Upper lobe of left lung (tissue), 4 donors: ENCODE measurements around the gene HLA-DRB5.
"Not testable (repeated sequence)": the region's sequence is repeated elsewhere in the genome, so short reads cannot be mapped to it uniquely, and the experiment has no call there.

ENCODE experiments used
- EP300 ChIP-seq, 4 donors: sonication (generic); formaldehyde crosslinking; IDR thresholded peaks; one replicate each; pipeline ENCODE4 v1.5.1; 2017; ENCODE audit warnings: antibody characterized with exemption in 4 of 4, control low read depth in 2 of 4
- POLR2AphosphoS5 ChIP-seq, 2 donors: sonication (generic); formaldehyde crosslinking; IDR thresholded peaks; one replicate each; pipeline ENCODE4 v1.5.1; 2017; ENCODE audit warnings: antibody characterized with exemption in 2 of 2
- TF ChIP-seq, protein P1 (sequence below), 6 experiments: fragments of 450-650 bp in 4 of 6; fragments of 200-600 bp in 2 of 6; sonication (generic) in 2 of 6; IDR thresholded peaks; one replicate each; pipeline ENCODE4 v1.5.1; 2016 to 2019; ENCODE audit warnings: antibody characterized with exemption in 6 of 6

DNA sequence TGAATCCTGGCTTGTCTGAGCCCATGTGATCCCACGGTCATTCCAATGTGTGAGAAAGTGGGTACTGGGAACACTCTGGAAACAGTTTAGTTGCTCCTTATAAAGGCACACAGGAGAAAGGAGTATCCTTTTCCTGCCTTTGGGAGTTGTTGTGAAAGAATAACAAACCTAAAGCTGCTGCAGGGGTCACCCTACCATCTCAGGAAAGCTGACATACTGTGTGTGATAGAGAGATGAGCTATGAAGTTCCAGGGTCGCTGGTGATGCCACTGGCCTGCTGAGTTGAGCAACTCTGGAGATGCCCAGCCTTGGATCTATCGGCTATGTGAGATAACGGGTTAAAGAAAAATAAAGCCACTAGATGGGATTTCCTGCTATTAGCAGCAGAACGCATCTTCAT lies 47.4 kb upstream of the HLA-DRB5 start:
- TF ChIP-seq, protein P1, sequence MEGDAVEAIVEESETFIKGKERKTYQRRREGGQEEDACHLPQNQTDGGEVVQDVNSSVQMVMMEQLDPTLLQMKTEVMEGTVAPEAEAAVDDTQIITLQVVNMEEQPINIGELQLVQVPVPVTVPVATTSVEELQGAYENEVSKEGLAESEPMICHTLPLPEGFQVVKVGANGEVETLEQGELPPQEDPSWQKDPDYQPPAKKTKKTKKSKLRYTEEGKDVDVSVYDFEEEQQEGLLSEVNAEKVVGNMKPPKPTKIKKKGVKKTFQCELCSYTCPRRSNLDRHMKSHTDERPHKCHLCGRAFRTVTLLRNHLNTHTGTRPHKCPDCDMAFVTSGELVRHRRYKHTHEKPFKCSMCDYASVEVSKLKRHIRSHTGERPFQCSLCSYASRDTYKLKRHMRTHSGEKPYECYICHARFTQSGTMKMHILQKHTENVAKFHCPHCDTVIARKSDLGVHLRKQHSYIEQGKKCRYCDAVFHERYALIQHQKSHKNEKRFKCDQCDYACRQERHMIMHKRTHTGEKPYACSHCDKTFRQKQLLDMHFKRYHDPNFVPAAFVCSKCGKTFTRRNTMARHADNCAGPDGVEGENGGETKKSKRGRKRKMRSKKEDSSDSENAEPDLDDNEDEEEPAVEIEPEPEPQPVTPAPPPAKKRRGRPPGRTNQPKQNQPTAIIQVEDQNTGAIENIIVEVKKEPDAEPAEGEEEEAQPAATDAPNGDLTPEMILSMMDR (IDR thresholded peaks at IDR 0.05) = not testable (repeated sequence)
- not testable (repeated sequence) for TF ChIP-seq POLR2AphosphoS5, EP300 (IDR thresholded peaks at IDR 0.05)
